HepG2 (cell line): ENCODE results near the gene C1QTNF9. TPM values are rescaled to one million over a fixed set of nuclear protein-coding genes. Genes with fewer than 3 reads are reported as not detected.

Source experiments
- ATF5 ChIP-seq: sonication (generic); formaldehyde crosslinking; IDR thresholded peaks from 2 replicates; pipeline ENCODE4 v1.4.0; 2020; ENCODE audit warnings: mild to moderate bottlenecking, low read depth, missing genetic modification reagents
- BHLHE40 ChIP-seq: IDR thresholded peaks from 2 replicates; pipeline ENCODE4 v1.6.1; 2011; ENCODE audit warnings: low read length, improper control_type of control experiment
- CENPT ChIP-seq: sonication (generic); formaldehyde crosslinking; IDR thresholded peaks from 2 replicates; pipeline ENCODE4 v1.8.0; 2022; ENCODE audit warnings: low read depth, mild to moderate bottlenecking, moderate library complexity, missing genetic modification reagents
- E2F1 ChIP-seq: sonication (generic); formaldehyde crosslinking; IDR thresholded peaks from 2 replicates; pipeline ENCODE4 v1.5.0; 2020; ENCODE audit warnings: missing genetic modification reagents
- ETS1 ChIP-seq: sonication (generic); formaldehyde crosslinking; IDR thresholded peaks from 2 replicates; pipeline ENCODE4 v1.4.0; 2020; ENCODE audit warnings: missing genetic modification reagents
- FOXK2 ChIP-seq: fragments of 450-650 bp; IDR thresholded peaks from 2 replicates; pipeline ENCODE4 v1.6.1; 2016
- PAF1 ChIP-seq: IDR thresholded peaks from 2 replicates; pipeline ENCODE4 v1.6.1; 2016; ENCODE audit warnings: missing genetic modification reagents, missing compliant biosample characterization
- PAWR ChIP-seq: sonication (generic); formaldehyde crosslinking; IDR thresholded peaks from 2 replicates; pipeline ENCODE4 v1.4.0; 2020; ENCODE audit warnings: missing genetic modification reagents, mild to moderate bottlenecking, borderline replicate concordance
- PLRG1 ChIP-seq: fragments of 450-650 bp; conservative IDR thresholded peaks from 2 replicates; pipeline ENCODE4 v1.6.1; 2016
- RAD21 ChIP-seq: fragments of 450-650 bp; formaldehyde crosslinking; IDR thresholded peaks from 2 replicates; pipeline ENCODE4 v1.5.0; 2020; ENCODE audit warnings: mild to moderate bottlenecking
- RBM22 ChIP-seq: fragments of 200-400 bp; formaldehyde crosslinking; optimal IDR thresholded peaks from 2 replicates; pipeline ENCODE3; 2017; ENCODE audit warnings: mild to moderate bottlenecking, low read length, moderate library complexity
- RXRB ChIP-seq: IDR thresholded peaks from 2 replicates; pipeline ENCODE4 v1.6.1; 2016; ENCODE audit warnings: borderline replicate concordance, missing genetic modification reagents, missing compliant biosample characterization
- SP2 ChIP-seq: sonication (generic); formaldehyde crosslinking; IDR thresholded peaks from 2 replicates; pipeline ENCODE4 v1.5.1; 2020; ENCODE audit warnings: mild to moderate bottlenecking, missing genetic modification reagents
- TEAD3 ChIP-seq: optimal IDR thresholded peaks from 2 replicates; pipeline ENCODE3; 2016; ENCODE audit warnings: borderline replicate concordance
- ZFP37 ChIP-seq: sonication (generic); formaldehyde crosslinking; IDR thresholded peaks from 2 replicates; pipeline ENCODE4 v1.4.0; 2020; ENCODE audit warnings: missing genetic modification reagents, borderline replicate concordance
- ZFX ChIP-seq: sonication (generic); formaldehyde crosslinking; IDR thresholded peaks from 2 replicates; pipeline ENCODE4 v1.4.0; 2020; ENCODE audit warnings: mild to moderate bottlenecking, low read depth, missing genetic modification reagents, moderate library complexity
- ZNF143 ChIP-seq: sonication (generic); formaldehyde crosslinking; IDR thresholded peaks from 2 replicates; pipeline ENCODE4 v1.4.0; 2020; ENCODE audit warnings: missing genetic modification reagents
- ZNF17 ChIP-seq: sonication (generic); formaldehyde crosslinking; IDR thresholded peaks from 2 replicates; pipeline ENCODE4 v1.5.0; 2020; ENCODE audit warnings: mild to moderate bottlenecking, missing genetic modification reagents
- ZNF24 ChIP-seq: fragments of 450-650 bp; IDR thresholded peaks from 2 replicates; pipeline ENCODE4 v1.6.1; 2017; ENCODE audit warnings: antibody characterized with exemption, mild to moderate bottlenecking
- ZNF33A ChIP-seq: sonication (generic); formaldehyde crosslinking; IDR thresholded peaks from 2 replicates; pipeline ENCODE4 v1.5.1; 2020; ENCODE audit warnings: missing genetic modification reagents, mild to moderate bottlenecking, moderate library complexity, borderline replicate concordance
- ZNF343 ChIP-seq: sonication (generic); formaldehyde crosslinking; IDR thresholded peaks from 2 replicates; pipeline ENCODE4 v1.4.0; 2020; ENCODE audit warnings: mild to moderate bottlenecking, missing genetic modification reagents
- ZNF460 ChIP-seq: sonication (generic); formaldehyde crosslinking; IDR thresholded peaks from 2 replicates; pipeline ENCODE4 v1.5.1; 2020; ENCODE audit warnings: missing genetic modification reagents, mild to moderate bottlenecking, borderline replicate concordance
- ZNF7 ChIP-seq: IDR thresholded peaks from 2 replicates; pipeline ENCODE4 v1.6.1; 2016; ENCODE audit warnings: missing biosample characterization, missing genetic modification reagents
- ZNF878 ChIP-seq: sonication (generic); formaldehyde crosslinking; IDR thresholded peaks from 2 replicates; pipeline ENCODE4 v1.8.1; 2023; ENCODE audit warnings: mild to moderate bottlenecking, missing genetic modification reagents, moderate library complexity
- polyA plus RNA-seq, 8 experiments: library from polyadenylated mRNA; depleted of rRNA in 3 of 8; stranded (reverse) in 7 of 8; unstranded in 1 of 8; fragments of >200 nt; fragmentation: Illumina TruSeq in 4 of 8; extraction: Trizol in 4 of 8; gene quantifications; 2 replicates each; pipeline versions ENCODE4 v1.2.1 to v1.2.3, GENCODE V29; 2011 to 2016; ENCODE audit warnings: low read depth in 4 of 8, missing spikeins in 1 of 8, mixed read lengths in 1 of 8; ENCODE audit not compliant: insufficient read depth in 1 of 8
- total RNA-seq, 5 experiments: library from RNA; depleted of rRNA; stranded (reverse); fragments of >200 nt; fragmentation: Illumina TruSeq; extraction: Trizol; gene quantifications; 2 replicates each; pipeline ENCODE4 v1.2.3, GENCODE V29; 2016; ENCODE audit warnings: low read depth in 1 of 5
- TF ChIP-seq, protein P1 (sequence below): sonication (generic); formaldehyde crosslinking; IDR thresholded peaks from 2 replicates; pipeline ENCODE4 v1.5.1; 2020; ENCODE audit warnings: missing genetic modification reagents, mild to moderate bottlenecking, borderline replicate concordance
- TF ChIP-seq, protein P2 (sequence below): IDR thresholded peaks from 2 replicates; pipeline ENCODE4 v1.6.1; 2016; ENCODE audit warnings: mild to moderate bottlenecking

Gene C1QTNF9
- total and polyA plus RNA-seq, 2 of the 13 experiments (the other 11 are each of a cell fraction or from before 2014, with no cell fraction given) = not detected

DNA sequence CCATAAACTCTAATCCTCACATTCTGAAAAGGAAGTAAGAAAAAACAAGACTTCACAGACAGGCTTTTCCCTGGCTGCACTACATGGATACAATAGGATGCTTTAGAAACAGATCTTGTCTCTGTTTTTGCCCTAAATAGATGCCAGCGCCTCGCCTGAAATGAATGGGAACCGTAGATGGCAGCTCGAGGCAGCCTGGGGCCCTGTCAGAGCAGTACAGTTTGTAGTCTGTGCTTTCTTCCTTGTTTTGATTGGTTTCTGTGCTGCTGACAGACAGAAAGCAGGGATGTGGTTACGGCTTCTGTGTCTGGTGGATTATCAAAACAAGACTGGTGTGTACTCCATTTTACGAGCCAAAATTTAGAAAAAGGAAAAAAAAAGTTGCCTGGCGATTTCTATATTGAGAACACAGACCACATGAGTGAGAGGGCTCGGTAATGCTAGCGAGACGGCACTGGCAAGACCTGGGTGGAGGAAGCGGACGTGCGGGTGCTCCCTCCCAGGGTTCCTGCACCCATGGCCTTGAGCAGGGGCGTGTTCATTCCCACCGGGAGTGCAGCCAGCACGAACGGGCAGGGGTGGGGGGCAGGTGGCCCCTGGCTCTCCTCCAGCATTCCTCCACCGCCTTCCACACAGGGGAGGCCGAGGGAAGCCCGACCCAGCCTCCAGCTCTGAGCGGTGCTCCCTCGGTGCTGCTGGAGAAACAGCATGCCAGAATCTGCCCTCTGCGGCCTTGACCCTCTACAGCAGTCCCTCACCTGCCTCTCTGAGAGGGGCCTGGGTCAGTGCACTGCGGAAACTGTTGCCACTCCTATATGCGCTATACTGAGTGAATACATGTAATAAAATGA, 37.6 kb upstream of the C1QTNF9 start (continued):
- TF ChIP-seq, protein P1, sequence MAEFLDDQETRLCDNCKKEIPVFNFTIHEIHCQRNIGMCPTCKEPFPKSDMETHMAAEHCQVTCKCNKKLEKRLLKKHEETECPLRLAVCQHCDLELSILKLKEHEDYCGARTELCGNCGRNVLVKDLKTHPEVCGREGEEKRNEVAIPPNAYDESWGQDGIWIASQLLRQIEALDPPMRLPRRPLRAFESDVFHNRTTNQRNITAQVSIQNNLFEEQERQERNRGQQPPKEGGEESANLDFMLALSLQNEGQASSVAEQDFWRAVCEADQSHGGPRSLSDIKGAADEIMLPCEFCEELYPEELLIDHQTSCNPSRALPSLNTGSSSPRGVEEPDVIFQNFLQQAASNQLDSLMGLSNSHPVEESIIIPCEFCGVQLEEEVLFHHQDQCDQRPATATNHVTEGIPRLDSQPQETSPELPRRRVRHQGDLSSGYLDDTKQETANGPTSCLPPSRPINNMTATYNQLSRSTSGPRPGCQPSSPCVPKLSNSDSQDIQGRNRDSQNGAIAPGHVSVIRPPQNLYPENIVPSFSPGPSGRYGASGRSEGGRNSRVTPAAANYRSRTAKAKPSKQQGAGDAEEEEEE (CRISPR knock-in tag) = no peak
- TF ChIP-seq TEAD3 (CRISPR knock-in tag) (peak; percentile 91), ZNF343 (CRISPR knock-in tag) (0 out of 2 replicates have a peak, but pooled peaks have one; percentile 62), ZNF460 (CRISPR knock-in tag) (no peak; the same call in 1 of the 2 replicates), PAF1 (no peak), ZNF143 (CRISPR knock-in tag) (peak; percentile 72), ATF5 (no peak), ZNF878 (CRISPR knock-in tag) (no peak), RXRB (CRISPR knock-in tag) (peak; percentile 75), PAWR (CRISPR knock-in tag) (no peak), SP2 (CRISPR knock-in tag) (no peak), PLRG1 (no peak), E2F1 (CRISPR knock-in tag) (no peak), ETS1 (no peak), FOXK2 (no peak), CENPT (no peak), RBM22 (no peak), ZFX (peak; percentile 59), ZNF33A (no peak), RAD21 (no peak), ZNF17 (CRISPR knock-in tag) (no peak), BHLHE40 (0 out of 2 replicates have a peak, but pooled peaks have one; percentile 7), ZFP37 (CRISPR knock-in tag) (no peak), ZNF24 (no peak), ZNF7 (no peak)
- TF ChIP-seq, protein P2, sequence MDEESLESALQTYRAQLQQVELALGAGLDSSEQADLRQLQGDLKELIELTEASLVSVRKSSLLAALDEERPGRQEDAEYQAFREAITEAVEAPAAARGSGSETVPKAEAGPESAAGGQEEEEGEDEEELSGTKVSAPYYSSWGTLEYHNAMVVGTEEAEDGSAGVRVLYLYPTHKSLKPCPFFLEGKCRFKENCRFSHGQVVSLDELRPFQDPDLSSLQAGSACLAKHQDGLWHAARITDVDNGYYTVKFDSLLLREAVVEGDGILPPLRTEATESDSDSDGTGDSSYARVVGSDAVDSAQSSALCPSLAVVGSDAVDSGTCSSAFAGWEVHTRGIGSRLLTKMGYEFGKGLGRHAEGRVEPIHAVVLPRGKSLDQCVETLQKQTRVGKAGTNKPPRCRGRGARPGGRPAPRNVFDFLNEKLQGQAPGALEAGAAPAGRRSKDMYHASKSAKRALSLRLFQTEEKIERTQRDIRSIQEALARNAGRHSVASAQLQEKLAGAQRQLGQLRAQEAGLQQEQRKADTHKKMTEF = peak; percentile 46; the same call in 1 of the 2 replicates
